Liver (tissue), 9 donors: ENCODE measurements around the gene FYB2. TPM values are rescaled to one million over a fixed set of nuclear protein-coding genes. Genes with fewer than 3 reads are reported as not detected.

Experiments used
- DNase-seq: peaks from one replicate; pipeline ENCODE4 v3.0.0-alpha.2; 2017; ENCODE audit warnings: low spot score
- H3K27ac ChIP-seq, 2 donors: one replicate each; pipeline ENCODE4 v1.7.0; 2013; ENCODE audit warnings: inconsistent platforms in 2 of 2, low read length in 2 of 2, control low read depth in 1 of 2, low read depth in 1 of 2, mild to moderate bottlenecking in 1 of 2
- H3K27me3 ChIP-seq, 4 donors: one replicate each; pipeline versions ENCODE4 v1.6.1 to v1.7.0; 2013; ENCODE audit warnings: low read length in 3 of 4, inconsistent platforms in 1 of 4, mild to moderate bottlenecking in 1 of 4, moderate library complexity in 1 of 4; ENCODE audit not compliant: control insufficient read depth in 4 of 4, insufficient read depth in 4 of 4
- H3K36me3 ChIP-seq, 4 donors: one replicate each; pipeline versions ENCODE4 v1.6.1 to v1.7.0; 2013; ENCODE audit warnings: low read length in 3 of 4, mild to moderate bottlenecking in 3 of 4, low read depth in 1 of 4, moderate library complexity in 1 of 4; ENCODE audit not compliant: control insufficient read depth in 4 of 4, insufficient read depth in 3 of 4
- H3K4me1 ChIP-seq, 4 donors: one replicate each; pipeline versions ENCODE4 v1.6.1 to v1.7.0; 2013; ENCODE audit warnings: low read length in 3 of 4, mild to moderate bottlenecking in 3 of 4, moderate library complexity in 1 of 4; ENCODE audit not compliant: control insufficient read depth in 4 of 4, insufficient read depth in 4 of 4
- H3K4me3 ChIP-seq, 3 donors: one replicate each; pipeline versions ENCODE4 v1.6.1 to v1.7.0; 2013; ENCODE audit warnings: low read length in 3 of 3, control low read depth in 1 of 3, low read depth in 1 of 3, mild to moderate bottlenecking in 1 of 3
- H3K9ac ChIP-seq, 2 donors: one replicate each; pipeline ENCODE4 v1.7.0; 2013; ENCODE audit warnings: low read length in 2 of 2, mild to moderate bottlenecking in 2 of 2, moderate library complexity in 2 of 2, control low read depth in 1 of 2, low read depth in 1 of 2
- H3K9me3 ChIP-seq, 4 donors: one replicate each; pipeline versions ENCODE4 v1.6.1 to v1.7.0; 2013; ENCODE audit warnings: low read length in 3 of 4; ENCODE audit not compliant: control insufficient read depth in 4 of 4
- ATF3 ChIP-seq: IDR thresholded peaks from 2 replicates; pipeline ENCODE4 v1.6.1; 2016; ENCODE audit warnings: antibody characterized with exemption
- CTCF ChIP-seq: fragments of 150-350 bp; IDR thresholded peaks from 2 replicates; pipeline ENCODE4 v1.5.1; 2017; ENCODE audit warnings: improper control_type of control experiment, low read depth, low read length; ENCODE audit not compliant: missing input control
- EGR1 ChIP-seq, 2 donors: IDR thresholded peaks; 2 replicates each; pipeline ENCODE4 v1.6.1; 2016 to 2018; ENCODE audit warnings: antibody characterized with exemption in 2 of 2, low read depth in 2 of 2
- FOXA1 ChIP-seq: IDR thresholded peaks from 2 replicates; pipeline ENCODE4 v1.6.1; 2016; ENCODE audit warnings: antibody characterized with exemption
- FOXA2 ChIP-seq: IDR thresholded peaks from 2 replicates; pipeline ENCODE4 v1.6.1; 2016; ENCODE audit warnings: antibody characterized with exemption
- GABPA ChIP-seq, 2 donors: IDR thresholded peaks in 1 of 2; conservative IDR thresholded peaks in 1 of 2; 2 replicates each; pipeline ENCODE4 v1.6.1; 2016; ENCODE audit warnings: antibody characterized with exemption in 2 of 2, mild to moderate bottlenecking in 1 of 2, moderate library complexity in 1 of 2
- HNF4A ChIP-seq, 2 donors: conservative IDR thresholded peaks; 2 replicates each; pipeline ENCODE4 v1.6.1; 2016; ENCODE audit warnings: antibody characterized with exemption in 2 of 2, mild to moderate bottlenecking in 2 of 2
- HNF4G ChIP-seq: IDR thresholded peaks from 2 replicates; pipeline ENCODE4 v1.6.1; 2016; ENCODE audit warnings: antibody characterized with exemption
- JUND ChIP-seq, 2 donors: IDR thresholded peaks; 2 replicates each; pipeline ENCODE4 v1.6.1; 2016; ENCODE audit warnings: antibody characterized with exemption in 2 of 2
- NR2F2 ChIP-seq: IDR thresholded peaks from 2 replicates; pipeline ENCODE4 v1.6.1; 2016; ENCODE audit warnings: antibody characterized with exemption
- RAD21 ChIP-seq, 2 donors: IDR thresholded peaks; 2 replicates each; pipeline ENCODE4 v1.6.1; 2016; ENCODE audit warnings: antibody characterized with exemption in 2 of 2, mild to moderate bottlenecking in 2 of 2
- REST ChIP-seq: IDR thresholded peaks from 2 replicates; pipeline ENCODE4 v1.6.1; 2016; ENCODE audit warnings: antibody characterized with exemption, mild to moderate bottlenecking
- RXRA ChIP-seq, 2 donors: IDR thresholded peaks; 2 replicates each; pipeline ENCODE4 v1.6.1; 2017 to 2018; ENCODE audit warnings: antibody characterized with exemption in 2 of 2, mild to moderate bottlenecking in 1 of 2
- TAF1 ChIP-seq: conservative IDR thresholded peaks from 2 replicates; pipeline ENCODE4 v1.6.1; 2016; ENCODE audit warnings: antibody characterized with exemption, mild to moderate bottlenecking
- YY1 ChIP-seq: IDR thresholded peaks from 2 replicates; pipeline ENCODE4 v1.6.1; 2016; ENCODE audit warnings: antibody characterized with exemption, mild to moderate bottlenecking
- ZBTB33 ChIP-seq: IDR thresholded peaks from 2 replicates; pipeline ENCODE4 v1.6.1; 2016; ENCODE audit warnings: antibody characterized with exemption
- WGBS: extraction: QIAGEN DNeasy Blood & Tissue Kit; methylation state at CpG from one replicate; pipeline ENCODE4 v1.1.7; 2013; 5-methylcytosine and 5-hydroxymethylcytosine counted together
- polyA plus RNA-seq, 2 donors: library from polyadenylated mRNA; stranded (reverse) in 1 of 2; unstranded in 1 of 2; fragments of 200-250 nt in 1 of 2; fragments of >200 nt in 1 of 2; fragmentation: Nextera tagmentation in 1 of 2; extraction: Ambion mirVana in 1 of 2; gene quantifications; one replicate each; pipeline versions ENCODE4 v1.2.1 to v1.2.3, GENCODE V29; 2013 to 2015
- total RNA-seq, 2 donors: library from RNA; depleted of rRNA; stranded (reverse); fragments of >200 nt; gene quantifications; one replicate each; pipeline ENCODE4 v1.2.3, GENCODE V29; 2014
- TF ChIP-seq, protein P1 (sequence below): IDR thresholded peaks from 2 replicates; pipeline ENCODE4 v1.6.1; 2016; ENCODE audit warnings: antibody characterized with exemption
- donor health status: healthy.
- donor health status: healthy.
- donor health status: healthy.
- donor health status: healthy.
- donor health status: healthy.

FYB2 gene
- total and polyA plus RNA-seq, 4 donors: 3.3 to 31.3 (median 16.2) TPM

- WGBS: 86% methylated on average over 2 of the region's 2 CpGs
- Histone ChIP-seq H3K9me3 (peaks cover 0 to 5% (median 0%) of the 10 kb centered on the region in 4 donors), H3K4me3 (no peak overlapping the region), H3K27me3 (no peaks in the 10 kb centered on the region), H3K9ac (no peak overlapping the region), H3K27ac (no peak overlapping the region), H3K4me1 (peaks cover 0 to 11% (median 6%) of the 10 kb centered on the region in 4 donors), H3K36me3 (peaks cover 0 to 24% (median 12%) of the 10 kb centered on the region in 4 donors)
- TF ChIP-seq FOXA1 (no peak), TAF1 (no peak), HNF4G (no peak), RAD21 (IDR thresholded peaks at IDR 0.05) (no peak), NR2F2 (no peak), RXRA (IDR thresholded peaks at IDR 0.05) (no peak), HNF4A (conservative IDR thresholded peaks at IDR 0.05) (no peak)
- DNase-seq: no peak
These were observed 45.2 kb upstream of the FYB2 start for GRCh38 chr1:56864430-56864829.

DNA sequence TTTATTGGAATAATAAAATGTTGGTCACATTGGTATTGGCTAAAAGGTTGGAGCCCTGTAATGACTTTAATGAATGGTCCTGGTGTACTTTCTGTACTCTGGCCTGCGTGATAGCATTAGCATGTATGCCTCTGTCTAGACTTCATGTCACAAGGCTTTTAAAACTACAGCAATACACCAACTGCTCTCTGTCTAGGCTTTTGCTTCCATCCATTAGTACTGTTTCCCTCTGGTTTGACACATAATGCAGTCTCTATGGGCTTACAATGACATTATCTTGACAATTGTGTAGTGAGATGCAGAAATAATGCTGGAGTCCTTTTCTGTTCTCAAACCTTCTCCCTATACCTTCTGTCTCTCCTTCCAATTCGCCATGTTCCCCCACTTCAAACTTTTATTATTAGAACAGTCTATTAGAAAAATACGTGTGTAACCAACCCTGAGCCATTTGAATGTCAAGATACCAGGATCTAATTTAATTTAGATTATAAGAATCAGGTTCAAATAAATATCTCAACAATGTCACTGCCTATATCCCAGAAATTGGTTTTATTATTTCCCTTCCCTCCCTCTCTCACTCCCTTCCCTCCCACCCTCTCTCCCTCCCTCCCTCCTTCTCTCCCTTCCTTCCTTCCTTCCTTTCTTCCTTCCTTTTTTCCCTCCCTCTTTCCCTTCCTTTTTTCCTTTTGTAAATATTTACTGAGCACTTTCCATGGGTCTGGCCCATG, 44.2 kb upstream of the FYB2 start:
- Histone ChIP-seq H3K4me1 (peaks cover 0 to 16% (median 6%) of the 10 kb centered on the region in 4 donors), H3K27ac (no peak overlapping the region), H3K36me3 (peaks cover 0 to 15% (median 8%) of the 10 kb centered on the region in 4 donors), H3K9ac (no peak overlapping the region), H3K9me3 (peaks cover 0 to 5% (median 0%) of the 10 kb centered on the region in 4 donors), H3K4me3 (no peak overlapping the region), H3K27me3 (no peaks in the 10 kb centered on the region)
- DNase-seq: no peak
- TF ChIP-seq JUND (IDR thresholded peaks at IDR 0.05): no peak
- 84% methylated on average over 3 of the region's 3 CpGs for WGBS

DNA sequence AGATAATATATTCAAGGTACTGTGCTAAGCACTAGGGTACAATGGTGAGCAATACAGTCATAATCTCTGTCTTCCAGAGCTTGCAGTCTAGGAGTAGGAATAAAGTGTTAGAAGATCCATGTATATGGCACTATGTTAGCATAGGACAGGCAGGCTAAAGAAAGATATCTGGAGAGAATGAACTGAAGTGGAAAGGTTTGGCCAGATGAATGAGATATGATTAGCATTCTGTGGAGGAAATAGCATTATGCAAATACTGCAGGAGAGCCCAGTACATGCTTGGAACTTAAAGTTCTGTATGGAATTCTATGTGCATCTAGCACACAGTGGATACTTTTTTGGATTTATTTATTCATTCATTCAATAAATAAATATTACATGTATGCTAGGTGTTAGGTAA, 40.1 kb upstream of the FYB2 start:
- H3K9me3 ChIP-seq: no peaks in the 10 kb centered on the region
- no peaks in the 10 kb centered on the region for H3K27me3 ChIP-seq
- H3K4me3 ChIP-seq: no peak overlapping the region
- DNase-seq: no peak
- H3K9ac ChIP-seq: no peak overlapping the region
- peaks cover 0 to 8% (median 0%) of the 10 kb centered on the region in 4 donors for H3K36me3 ChIP-seq
- H3K4me1 ChIP-seq: peaks cover under 1 to 21% (median 7%) of the 10 kb centered on the region in 4 donors
- no peak overlapping the region for H3K27ac ChIP-seq
- TF ChIP-seq TAF1: no peak
- TF ChIP-seq CTCF: no peak
- no peak for TF ChIP-seq RAD21 (IDR thresholded peaks at IDR 0.05)
- TF ChIP-seq NR2F2: no peak
- TF ChIP-seq REST: no peak
- TF ChIP-seq RXRA (IDR thresholded peaks at IDR 0.05): no peak
- no peak for TF ChIP-seq YY1
- no peak for TF ChIP-seq ZBTB33
- TF ChIP-seq HNF4G: no peak
- TF ChIP-seq GABPA (IDR thresholded peaks at IDR 0.05 in 1 of 2, conservative IDR thresholded peaks at IDR 0.05 in 1 of 2): no peak
- TF ChIP-seq ATF3: no peak
- TF ChIP-seq FOXA2: no peak
- TF ChIP-seq JUND (IDR thresholded peaks at IDR 0.05): no peak
- no peak for TF ChIP-seq EGR1 (IDR thresholded peaks at IDR 0.05; ENCODE audit: low read depth in 2 of 2)
- TF ChIP-seq, protein P1, sequence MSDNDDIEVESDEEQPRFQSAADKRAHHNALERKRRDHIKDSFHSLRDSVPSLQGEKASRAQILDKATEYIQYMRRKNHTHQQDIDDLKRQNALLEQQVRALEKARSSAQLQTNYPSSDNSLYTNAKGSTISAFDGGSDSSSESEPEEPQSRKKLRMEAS: no peak
